GM20431 (cell line): ENCODE data around the gene MADD.
"Not testable (repeated sequence)": the region's sequence is repeated elsewhere in the genome, so short reads cannot be mapped to it uniquely, and the experiment has no call there.

Experiments
- in situ Hi-C: fragments of 300-500 bp; cut with MseI, MboI; formaldehyde crosslinking; loops from one replicate; pipeline ENCODE4 v1.15.0; 2020; ENCODE audit warnings: low sequenced_read_pairs; ENCODE audit not compliant: unreplicated experiment

MADD gene

DNA sequence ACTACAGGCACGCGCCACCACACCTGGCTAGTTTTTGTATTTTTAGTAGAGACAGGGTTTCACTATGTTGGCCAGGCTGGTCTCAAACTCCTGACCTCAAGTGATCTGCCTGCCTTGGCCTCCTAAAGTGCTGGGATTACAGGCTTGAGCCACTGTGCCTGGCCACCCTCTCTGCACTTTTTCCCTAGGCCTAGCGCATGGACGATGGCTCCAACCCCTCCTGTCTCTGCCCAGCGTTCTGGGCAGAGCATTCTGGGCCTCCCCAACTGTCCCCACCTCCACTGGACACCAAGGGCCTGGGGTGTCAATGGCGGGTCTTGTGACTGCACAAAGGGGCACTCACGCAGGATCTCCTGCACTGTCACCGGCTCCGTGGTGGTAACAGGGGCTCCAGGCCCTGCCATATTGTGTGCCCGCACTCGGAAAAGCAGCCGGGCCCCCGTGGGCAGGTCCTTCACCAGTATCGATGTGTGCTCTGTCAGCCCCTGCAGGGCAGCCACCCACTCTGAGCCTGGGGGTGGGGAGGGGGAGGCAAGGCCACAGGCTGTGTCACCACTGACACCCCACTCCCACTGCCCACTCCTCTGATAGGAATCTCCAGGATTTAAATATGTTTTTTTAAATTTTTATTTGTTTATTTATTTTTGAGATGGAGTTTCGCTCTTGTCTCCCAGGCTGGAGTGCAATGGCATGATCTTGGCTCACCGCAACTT is 64.9 kb downstream of the MADD start:
- in situ Hi-C loops, result not testable (repeated sequence)

GRCh38 chr11:47335733-47336132 is 65.8 kb downstream of the MADD start:
- in situ Hi-C loops, result no loop called here

- in situ Hi-C loops, result no loop called here
These were observed 66.7 kb downstream of the MADD start for GRCh38 chr11:47336595-47336994.

DNA sequence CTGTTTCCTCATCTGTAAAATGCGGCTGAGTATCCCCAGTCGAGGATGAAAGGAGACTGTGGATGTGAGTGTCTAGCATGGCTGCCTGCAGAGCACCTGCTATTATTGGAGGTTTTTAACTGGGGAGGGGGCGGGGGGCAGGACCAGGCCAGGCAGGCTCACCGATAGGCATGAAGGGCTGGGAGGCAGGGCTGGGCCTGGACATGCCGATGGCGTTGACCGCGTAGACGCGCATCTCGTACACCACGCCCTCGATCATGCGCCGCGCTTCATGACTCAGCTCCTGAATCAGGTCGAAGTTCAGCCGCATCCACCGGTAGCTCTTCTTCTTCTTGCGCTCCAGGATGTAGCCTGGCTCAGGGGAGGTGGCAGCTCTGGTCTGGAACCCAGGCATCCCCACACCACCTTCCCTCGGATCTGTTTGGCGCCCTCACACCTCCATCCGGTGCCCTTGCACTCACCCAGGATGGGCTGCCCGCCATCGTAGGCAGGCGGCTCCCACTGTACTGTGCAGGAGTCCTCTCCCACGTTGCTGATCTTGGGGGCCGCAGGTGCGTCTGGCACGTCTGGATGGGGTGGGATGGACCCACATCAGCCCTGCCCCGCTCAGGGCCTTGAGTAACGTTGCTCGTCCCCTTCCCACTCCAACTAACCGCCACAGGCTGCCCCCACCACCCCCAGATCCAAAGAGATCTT is 67.4 kb downstream of the MADD start:
- in situ Hi-C loops, result no loop called here

- in situ Hi-C loops, result no loop called here
These were observed 68.7 kb downstream of the MADD start for GRCh38 chr11:47338396-47339241.

GRCh38 chr11:47340010-47340409 is 70.1 kb downstream of the MADD start:
- in situ Hi-C loops, result no loop called here

DNA sequence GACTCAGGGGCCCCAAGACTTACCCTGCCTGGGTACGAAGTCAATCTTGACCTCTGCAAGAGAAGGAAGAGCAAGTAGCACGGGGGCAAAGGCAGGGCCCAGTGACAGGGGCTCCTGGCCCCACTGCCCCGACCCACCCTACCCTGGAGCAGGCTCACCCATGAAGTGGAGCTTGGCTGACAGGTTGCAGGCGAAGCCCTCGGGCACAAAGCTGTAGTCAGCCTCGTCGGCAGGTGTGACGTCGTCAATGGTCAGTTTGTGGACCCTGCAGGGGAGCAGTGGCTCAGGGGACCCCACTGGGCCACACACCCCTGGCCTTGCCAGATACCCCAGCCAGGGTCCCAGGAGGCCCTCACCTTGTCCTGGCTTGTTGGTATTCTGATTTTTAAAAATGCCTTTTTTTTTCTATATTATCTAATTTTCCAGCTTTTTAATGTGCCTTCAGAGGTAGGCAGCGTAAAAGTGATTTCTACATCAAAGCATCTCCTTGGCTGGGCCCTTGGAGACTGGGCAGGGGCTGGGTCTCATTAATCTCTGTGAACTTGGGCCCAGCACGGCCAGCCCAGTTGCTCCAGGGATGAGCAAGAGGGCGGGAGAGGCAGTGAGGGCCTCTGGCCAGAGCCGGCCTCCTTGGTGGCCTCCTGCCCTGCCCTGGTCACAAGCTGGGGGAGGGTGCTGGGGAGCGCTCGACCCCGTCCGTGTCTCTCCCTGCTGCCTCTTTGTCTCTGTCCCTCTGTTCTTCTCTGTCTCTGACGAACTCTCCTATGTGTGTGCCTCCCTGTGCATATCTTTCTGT is 71.2 kb downstream of the MADD start:
- in situ Hi-C loops, result no loop called here

- in situ Hi-C loops, result no loop called here
These were observed 72.3 kb downstream of the MADD start for GRCh38 chr11:47342036-47342803.

DNA sequence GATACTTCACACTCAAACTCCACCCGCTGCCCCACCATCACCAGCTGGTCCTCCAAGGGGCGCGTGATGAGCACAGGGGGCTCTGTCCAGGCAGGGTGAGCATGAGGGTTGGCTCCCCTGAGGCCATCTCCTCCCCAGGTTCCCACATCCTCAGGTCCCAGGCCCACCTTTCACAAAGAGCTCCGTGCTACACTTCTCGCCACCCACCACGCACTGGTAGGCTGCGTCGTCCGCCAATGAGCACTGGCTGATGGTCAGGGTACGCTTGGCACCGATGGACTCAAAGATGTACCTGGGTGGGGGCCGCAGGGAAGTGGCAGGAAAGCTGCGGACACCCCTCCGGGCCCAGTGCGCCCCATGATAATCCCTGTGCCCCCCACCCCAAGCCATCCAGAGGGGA is 72.9 kb downstream of the MADD start:
- in situ Hi-C loops, result no loop called here

- in situ Hi-C loops, result no loop called here
These were observed 76.1 kb downstream of the MADD start for GRCh38 chr11:47345890-47346563.

- in situ Hi-C loops, result no loop called here
These were observed 77.2 kb downstream of the MADD start for GRCh38 chr11:47347137-47347536.

DNA sequence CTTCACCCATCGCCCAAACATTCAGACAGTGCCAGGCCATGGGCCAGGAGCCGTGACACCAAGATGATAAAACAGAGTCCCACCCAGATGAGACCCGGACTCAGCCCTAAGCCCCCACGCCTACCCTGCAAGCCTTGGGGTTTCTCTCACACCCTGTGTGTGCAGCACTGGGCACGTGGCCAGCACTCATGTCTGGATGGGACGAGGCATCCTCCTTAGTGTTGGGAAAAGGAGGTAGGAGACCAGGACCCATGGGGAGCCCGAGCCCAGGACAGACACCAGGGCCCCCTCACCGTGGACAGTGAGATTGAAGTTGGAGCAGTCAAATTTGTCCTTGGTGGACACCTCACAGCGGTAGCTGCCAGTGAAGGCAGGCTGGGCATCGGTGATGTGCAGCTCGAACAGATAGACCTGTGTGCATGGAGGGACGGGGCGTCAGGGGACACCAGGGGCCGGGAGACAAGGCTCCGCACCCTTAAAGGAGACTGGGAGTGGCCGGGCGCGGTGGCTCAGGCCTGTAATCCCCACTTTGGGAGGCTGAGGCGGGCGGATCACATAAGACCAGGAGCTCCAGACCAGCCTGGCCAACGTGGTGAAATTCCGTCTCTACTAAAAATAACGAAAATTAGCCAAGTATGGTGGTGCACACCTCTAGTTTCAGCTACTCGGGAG is 78.3 kb downstream of the MADD start:
- in situ Hi-C loops, result no loop called here

DNA sequence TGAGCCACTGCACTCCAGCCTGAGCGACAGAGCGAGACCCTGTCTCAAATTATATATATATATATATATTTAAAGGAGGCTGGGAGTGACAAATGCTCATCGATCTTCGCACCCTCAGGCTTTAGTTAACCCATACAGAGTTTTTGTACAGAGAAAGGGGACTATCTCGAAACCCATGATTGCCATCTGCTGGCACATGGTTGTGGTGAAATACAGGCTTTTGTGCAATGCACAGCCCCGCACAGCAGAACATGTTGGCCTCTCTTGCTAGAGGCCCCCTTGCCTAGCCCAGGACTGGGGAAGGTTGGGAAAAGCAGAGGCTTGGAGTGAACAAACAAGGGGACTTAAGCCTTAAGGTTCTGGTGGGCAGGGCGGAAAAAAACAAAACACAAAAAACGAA is 78.9 kb downstream of the MADD start:
- in situ Hi-C loops, result no loop called here

DNA sequence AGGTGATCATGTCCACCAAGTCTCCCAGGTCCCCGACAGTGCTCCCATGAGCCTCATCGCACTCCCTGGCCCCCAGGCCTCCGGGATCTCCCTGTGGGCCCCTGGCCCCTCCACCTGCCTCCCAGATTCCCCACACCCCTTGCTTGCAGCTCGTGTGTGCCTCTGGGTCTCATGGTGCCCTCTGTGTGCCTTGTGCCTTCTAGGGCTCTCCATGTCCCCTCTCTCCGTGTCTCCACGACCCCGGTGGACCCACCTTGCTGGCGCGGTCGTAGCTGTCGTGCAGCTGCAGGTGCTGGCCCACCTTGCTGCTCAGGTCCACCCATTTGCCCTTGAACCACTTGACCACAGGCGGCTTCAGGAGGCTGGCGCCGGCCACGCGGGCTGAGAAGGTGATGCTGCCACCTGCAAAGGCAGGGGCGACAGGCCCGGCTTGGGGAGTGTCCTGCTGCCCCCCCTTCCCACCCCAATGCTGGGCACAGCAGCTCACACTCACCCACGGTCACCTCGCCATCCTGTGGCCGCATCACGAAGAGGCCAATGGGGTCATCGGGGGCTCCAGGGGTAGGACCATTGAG is 79.7 kb downstream of the MADD start:
- in situ Hi-C loops, result no loop called here

- in situ Hi-C loops, result no loop called here
These were observed 80.4 kb downstream of the MADD start for GRCh38 chr11:47350315-47350714.

DNA sequence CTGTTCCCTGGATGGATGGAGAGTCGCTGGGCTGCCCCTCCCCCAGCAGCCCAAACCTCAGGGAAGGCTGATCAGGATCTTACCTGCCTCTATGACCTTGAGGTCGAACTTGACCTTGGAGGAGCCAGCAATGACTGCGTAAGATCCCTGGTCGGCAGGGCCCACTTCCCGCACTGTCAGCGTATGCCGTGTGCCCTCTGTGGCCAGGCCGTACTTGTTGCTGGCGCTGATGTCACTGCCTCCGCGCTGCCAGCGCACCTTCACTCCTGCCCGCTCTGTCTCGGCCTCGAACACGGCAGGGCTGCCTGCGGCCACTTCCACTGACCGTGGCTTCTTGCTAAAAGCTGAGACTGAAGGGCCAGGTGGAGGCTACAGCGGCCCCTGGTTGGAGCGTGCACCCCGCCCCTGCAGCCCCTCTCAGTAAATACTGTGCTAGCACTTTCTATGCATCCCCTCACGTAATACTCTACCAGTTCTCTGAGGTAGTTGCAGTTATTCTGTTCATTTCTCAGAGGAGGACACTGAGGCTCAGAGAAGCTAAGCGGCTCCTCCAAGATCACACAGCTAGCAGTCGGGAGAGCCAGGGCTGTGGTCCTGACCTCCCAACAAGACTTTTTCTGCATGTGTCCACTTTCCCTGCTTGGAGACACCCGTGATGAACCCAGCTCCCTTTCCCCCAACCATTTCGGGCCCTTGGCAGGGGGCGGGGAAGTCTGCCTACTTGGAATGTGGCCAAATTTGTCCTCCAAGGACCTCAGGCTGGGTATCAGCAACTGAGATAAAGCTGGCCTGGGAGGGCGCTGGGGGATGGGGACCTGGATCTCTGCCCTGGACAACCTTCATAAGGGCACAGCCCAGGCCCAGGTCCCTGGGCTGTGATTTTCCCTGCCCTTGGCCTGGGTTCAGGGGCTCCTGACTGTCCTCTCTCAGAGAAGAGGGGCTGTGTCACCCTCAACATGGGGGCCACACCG is 81.5 kb downstream of the MADD start:
- in situ Hi-C loops, result no loop called here

- in situ Hi-C loops, result no loop called here
These were observed 82.6 kb downstream of the MADD start, which contains the start of gene MYBPC3 for GRCh38 chr11:47352556-47352955. Gene MYBPC3, minus strand, starts transcription at chr11:47352702. Its CDS starts 55 bp downstream, at chr11:47352647.
